ENCODE data around the gene BHLHE41.

- TF ChIP-seq CTCF (IDR thresholded peaks at IDR 0.05; ENCODE audit: control extremely low read depth in 1 of 3, insufficient read depth in 1 of 3, low read depth in 1 of 3, low read length in 3 of 3) (no peak), CBX8 (IDR thresholded peaks at IDR 0.05; ENCODE audit: borderline replicate concordance, low read depth, low read length) (no peak), SIN3A (conservative IDR thresholded peaks at IDR 0.05 in 1 of 2, IDR thresholded peaks at IDR 0.05 in 1 of 2; ENCODE audit: low read depth in 1 of 2, low read length in 2 of 2) (no peak), NRF1 (IDR thresholded peaks at IDR 0.05; ENCODE audit: low read depth, low read length) (no peak), YY1 (IDR thresholded peaks at IDR 0.05; ENCODE audit: low read depth, low read length) (no peak), CREB1 (IDR thresholded peaks at IDR 0.05) (no peak), CEBPB (IDR thresholded peaks at IDR 0.05; ENCODE audit: low read depth, low read length) (no peak), RFX5 (IDR thresholded peaks at IDR 0.05; ENCODE audit: borderline replicate concordance, low read depth, low read length) (no peak), TAF1 (IDR thresholded peaks at IDR 0.05; ENCODE audit: low read depth, low read length) (no peak), EZH2 (IDR thresholded peaks at IDR 0.05; ENCODE audit: low read depth, low read length, severe bottlenecking) (no peak), BRCA1 (IDR thresholded peaks at IDR 0.05; ENCODE audit: low read depth, low read length) (no peak), POLR2A (IDR thresholded peaks at IDR 0.05; ENCODE audit: control extremely low read depth in 1 of 2, low read depth in 2 of 2, low read length in 2 of 2) (no peak), BACH1 (IDR thresholded peaks at IDR 0.05; ENCODE audit: low read length) (no peak), KDM5A (IDR thresholded peaks at IDR 0.05; ENCODE audit: low read length) (no peak)
Measured at GRCh38 chr12:26108915-26109314, 15.9 kb downstream of the BHLHE41 start.

All from H1 (cell line).